Measurements from ENCODE around the gene PTCD3.

- TF ChIP-seq CEBPB (IDR thresholded peaks at IDR 0.05; ENCODE audit: low read depth, low read length) (no peak), USF2 (IDR thresholded peaks at IDR 0.05; ENCODE audit: low read depth, low read length) (no peak), CTCF (conservative IDR thresholded peaks at IDR 0.05; ENCODE audit: low read depth, low read length) (no peak), RAD21 (IDR thresholded peaks at IDR 0.05; ENCODE audit: low read length) (no peak), POLR2A (IDR thresholded peaks at IDR 0.05; ENCODE audit: low read depth, low read length) (no peak), SMC3 (IDR thresholded peaks at IDR 0.05; ENCODE audit: low read depth, low read length) (no peak)
These were observed 37.9 kb upstream of the PTCD3 start for GRCh38 chr2:86068136-86068588.
